T-helper 9 cell (primary cell): ENCODE results near the gene MGST3.
"Not testable (repeated sequence)": the region's sequence is repeated elsewhere in the genome, so short reads cannot be mapped to it uniquely, and the experiment has no call there.

Source experiments
- DNase-seq: peaks from one replicate; pipeline ENCODE4 v3.0.0-alpha.2; 2020

The MGST3 gene

DNA sequence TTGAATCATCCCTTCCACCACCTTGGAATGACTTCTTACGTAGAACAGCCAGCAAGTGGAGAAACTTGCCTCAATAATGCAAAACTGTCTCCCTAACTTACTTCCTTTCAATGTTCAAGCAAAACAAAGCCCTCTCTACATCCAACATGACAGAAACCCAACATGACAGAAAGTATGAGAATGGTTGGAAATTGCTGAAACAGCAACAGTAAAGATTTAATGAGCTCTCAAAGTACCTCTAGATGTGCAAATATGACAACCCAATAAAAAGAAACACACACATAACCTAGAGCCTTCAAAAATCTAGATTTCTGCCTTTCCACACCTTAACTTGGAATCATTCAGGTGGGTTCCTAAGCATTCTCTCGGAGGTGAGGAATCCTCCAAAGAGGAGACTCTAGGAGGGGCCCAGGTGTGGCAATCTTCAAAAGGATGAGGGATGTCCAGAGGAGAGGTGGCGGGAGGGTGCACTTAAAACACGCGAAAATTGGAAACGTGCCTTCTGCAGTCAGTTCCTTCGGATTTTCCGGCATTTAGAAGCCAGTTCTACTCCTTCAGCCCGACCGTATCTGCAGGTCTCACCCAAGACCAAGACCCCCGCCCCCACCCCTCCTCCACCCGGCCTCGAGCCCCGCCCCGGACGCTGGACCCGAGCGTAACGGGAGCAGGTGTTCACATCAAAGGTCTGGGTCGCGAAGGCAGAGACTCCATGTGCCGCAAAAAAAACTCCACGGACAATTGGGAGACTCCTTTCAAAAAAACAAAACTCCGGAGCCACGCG lies 996 bp upstream of the MGST3 start:
- DNase-seq: no peak

DNA sequence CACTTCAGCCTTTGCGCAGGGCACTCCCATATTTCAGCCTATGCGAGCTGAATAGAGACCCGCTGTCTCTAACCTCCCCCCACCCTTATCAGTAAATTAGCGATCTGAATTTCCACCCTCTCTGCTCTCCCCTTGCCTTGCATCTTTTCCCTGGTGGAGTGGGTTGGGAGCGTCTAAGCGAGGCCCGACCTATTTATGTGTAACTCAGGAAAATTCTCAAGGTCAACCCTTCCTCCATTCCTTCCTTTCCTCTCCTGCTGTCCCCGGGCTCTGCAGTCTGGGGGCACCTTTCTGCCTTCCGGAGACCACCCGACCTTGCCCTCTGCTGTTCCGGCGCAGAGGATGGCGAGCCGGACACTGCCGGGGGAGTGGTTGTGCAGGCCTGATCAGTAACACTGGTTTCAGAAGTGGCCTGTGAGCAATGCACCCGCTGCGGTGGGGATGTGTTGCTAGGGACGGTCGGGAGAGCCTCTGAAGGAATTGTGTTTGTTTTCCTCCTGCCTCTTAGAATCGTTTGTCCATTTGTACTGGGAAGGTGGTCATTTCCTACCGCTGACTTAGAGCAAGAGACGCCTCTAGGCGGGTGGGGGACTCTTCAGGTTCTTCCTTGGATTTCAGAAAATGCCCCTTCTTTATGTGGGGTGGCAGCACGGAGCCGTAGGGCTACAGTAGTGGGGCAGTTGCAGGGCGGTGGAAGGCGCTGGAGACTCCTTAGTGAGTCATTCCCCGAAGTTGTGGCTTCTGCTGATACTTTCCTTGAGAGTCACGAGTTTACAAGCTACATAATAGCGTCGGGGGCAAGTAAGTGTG lies 513 bp downstream of the MGST3 start:
- DNase-seq: peak; percentile 12

DNA sequence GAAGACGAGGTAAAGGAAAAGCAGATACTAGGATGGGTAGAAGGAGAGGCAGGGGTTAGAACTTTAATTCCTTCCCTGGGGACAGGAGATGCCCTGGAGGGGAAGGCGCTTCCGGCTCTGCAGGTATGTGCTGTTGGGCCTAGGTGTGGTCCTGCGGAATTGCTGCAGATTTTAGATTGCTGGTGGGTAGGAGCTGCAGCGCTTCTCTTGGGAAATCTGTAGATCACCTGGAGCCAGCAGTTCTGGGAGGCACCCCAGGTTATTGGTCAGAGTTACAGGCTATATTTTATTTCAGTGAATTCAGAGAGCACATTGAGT lies 1.1 kb downstream of the MGST3 start:
- no peak for DNase-seq

- no peak for DNase-seq
Measured at GRCh38 chr1:165632491-165632890, 1.5 kb downstream of the MGST3 start.

DNA sequence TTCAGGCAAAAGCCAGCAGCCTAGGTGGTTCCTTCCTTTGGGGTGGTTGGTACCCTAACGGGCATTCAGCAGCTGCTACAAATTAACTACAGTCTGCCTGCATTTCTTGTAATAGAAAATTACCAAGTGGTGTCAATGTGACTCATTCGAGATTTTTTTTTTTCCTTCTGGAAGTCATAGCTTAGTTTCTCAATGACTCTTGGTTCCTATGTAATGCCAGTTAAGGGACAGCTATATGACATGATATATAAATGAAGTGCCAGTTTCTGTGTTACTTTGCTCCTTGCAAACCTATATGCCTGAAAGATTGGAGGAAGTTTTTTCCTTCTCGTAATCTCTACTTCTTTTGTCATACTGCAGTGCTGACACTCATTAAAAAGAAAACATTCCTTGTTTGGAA lies 2.6 kb downstream of the MGST3 start:
- DNase-seq: no peak

DNA sequence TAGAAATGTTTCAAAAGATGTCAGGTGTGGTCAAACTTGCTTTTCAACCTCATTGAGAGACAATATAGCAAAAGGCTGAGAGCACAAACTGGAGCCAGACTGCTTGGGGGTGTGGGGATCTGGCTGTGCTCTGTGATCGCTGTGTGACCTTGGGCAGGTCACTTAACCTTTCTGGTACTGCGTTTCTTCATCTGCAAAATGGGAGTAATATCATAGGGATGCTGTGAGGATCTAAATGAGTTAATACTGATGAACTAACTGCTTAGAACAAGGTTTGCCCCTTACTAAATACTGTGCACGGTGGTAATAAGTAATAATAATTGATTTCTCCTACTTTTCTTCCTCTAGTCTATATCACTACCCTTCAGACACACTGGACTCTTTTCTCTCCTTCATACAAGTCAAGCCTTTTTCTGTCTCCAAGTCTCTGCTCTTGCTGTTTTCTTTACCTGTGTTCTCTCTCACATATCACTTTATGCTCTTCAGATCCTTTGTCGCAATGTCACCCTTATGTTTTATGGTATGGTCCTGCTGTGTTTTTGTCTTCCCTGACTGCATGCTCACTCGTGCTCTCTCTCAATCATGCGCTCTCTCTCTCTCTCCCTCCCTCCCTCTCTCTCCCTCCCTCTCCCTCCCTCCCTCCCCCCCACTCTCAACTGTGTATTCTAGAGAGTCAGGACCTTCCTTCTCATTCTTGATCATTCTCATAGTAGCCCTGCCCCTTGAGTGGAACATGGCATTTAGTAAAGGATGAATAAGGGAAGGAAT lies 3.3 kb downstream of the MGST3 start:
- no peak for DNase-seq

- DNase-seq: no peak
Measured at GRCh38 chr1:165635329-165635728, 4.3 kb downstream of the MGST3 start.

GRCh38 chr1:165635823-165636222 lies 4.8 kb downstream of the MGST3 start:
- no peak for DNase-seq

GRCh38 chr1:165637427-165637826 lies 6.4 kb downstream of the MGST3 start:
- no peak for DNase-seq

DNA sequence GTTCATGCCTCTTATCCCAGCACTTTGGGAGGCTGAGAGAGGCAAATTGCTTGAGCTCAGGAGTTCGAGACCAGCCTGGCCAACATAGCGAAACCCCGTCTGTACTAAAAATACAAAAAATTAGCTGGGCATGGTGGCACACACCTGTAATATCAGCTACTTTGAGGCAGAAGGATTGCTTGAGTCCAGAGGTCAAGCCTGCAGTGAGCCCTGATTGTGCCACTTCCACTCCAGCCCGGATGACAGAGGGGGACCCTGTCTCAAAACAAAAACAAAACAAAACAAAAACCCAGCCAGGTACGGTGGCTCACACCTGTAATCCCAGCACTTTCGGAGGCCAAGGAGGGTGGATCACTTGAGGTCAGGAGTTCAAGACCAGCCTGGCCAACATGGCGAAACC lies 7.2 kb downstream of the MGST3 start:
- DNase-seq: not testable (repeated sequence)

- DNase-seq: no peak
Measured at GRCh38 chr1:165639821-165640623, 9.0 kb downstream of the MGST3 start.

DNA sequence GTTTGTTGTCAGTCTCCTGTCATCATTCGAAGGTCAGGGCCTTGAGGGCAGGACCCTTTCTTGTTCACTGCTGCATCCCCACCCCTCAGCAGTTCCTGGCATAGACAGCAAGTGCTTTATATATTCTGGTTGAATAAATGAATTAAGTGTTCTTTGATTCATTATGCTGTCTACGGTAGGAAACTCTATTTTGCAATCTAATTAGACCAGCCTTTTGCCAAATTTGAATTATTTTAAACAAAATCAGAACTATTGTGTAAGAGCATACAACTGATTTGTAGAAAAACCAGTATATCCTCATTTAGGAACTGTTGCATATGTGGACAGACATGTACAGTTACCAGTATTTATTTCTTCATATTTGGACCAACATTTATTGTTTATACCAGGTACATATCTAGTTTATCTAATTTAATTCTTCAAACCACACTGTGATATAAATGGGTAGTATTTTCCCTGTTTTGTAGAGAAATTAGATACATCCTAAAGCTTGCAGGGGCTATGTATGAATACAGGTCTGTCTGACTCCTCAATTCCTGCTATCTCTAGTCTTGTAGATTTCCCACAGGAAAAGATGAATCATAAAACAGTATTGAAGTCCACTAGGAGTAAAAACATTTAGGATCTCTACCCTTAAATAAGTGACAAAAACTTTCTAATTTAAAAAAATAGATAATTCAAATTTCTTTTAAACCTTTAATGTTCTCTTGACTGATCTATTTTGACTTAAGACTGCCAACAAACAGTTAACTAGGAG lies 10.4 kb downstream of the MGST3 start:
- DNase-seq: no peak

GRCh38 chr1:165644064-165644735 lies 13.2 kb downstream of the MGST3 start:
- no peak for DNase-seq

DNA sequence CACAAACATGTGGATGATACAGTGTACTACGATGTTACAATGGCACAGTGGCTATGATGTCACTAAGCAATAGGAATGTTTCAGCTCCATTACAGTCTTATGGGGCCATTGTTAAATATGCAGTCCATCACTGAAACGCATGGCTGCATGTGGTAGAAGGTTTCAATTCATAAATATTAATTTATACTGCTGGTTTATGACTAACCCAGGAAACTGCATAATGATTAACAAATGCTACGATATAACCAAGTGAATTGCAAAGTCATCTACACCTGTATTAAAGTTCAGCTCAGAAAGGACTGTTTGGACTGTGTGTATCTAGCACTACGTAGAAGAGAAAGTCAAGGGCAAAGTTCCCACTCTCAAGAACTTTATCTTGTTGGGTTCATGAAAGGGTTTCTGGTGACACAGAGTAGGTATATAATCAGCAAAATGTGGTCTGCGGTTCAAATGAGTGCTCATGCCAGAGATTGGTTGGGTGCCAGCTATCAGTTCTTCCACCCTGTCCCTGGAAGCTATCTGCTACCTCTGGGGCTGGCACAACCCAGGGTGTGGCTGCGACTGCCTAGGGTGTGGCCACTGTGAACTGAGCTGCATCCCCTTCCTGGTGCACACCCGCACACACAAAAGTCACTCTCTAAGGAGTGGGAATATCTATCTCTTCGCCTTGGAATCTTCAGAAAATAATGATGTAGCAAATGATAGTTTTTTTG lies 14.8 kb downstream of the MGST3 start:
- DNase-seq: no peak

- no peak for DNase-seq
Measured at GRCh38 chr1:165647517-165647916, 16.5 kb downstream of the MGST3 start.

GRCh38 chr1:165647970-165648369 lies 16.9 kb downstream of the MGST3 start:
- DNase-seq: no peak

DNA sequence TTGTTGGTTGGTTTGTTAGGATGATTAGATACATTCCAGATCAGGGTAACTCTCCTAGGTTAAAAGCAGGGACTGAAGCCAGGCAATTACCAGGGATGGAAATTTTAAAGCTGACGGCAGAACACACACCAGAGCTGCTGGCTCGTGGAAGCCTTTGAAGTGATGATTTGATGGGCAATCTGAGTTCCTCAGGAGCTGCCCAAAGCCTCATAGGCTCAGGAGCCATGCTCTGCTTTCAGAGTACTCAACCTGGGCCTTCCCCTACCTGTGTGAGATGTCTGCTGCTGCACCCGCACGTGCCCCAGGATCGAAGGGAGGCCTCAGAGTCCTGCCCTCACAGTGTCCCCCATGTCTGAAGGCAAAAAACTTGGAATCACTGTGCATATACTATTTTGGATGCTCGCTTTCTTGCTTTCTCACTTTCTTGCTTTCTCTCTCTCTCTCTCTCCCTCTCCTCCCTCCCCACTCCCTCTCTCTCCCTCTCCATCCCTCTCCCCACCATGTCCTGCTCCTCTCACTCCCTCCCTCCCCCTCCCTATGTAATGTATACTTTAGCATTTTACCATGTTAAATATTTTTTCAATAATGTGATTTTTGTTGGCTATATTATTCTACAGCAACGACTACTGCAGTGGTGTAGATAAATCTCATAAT lies 18.0 kb downstream of the MGST3 start:
- DNase-seq: no peak

DNA sequence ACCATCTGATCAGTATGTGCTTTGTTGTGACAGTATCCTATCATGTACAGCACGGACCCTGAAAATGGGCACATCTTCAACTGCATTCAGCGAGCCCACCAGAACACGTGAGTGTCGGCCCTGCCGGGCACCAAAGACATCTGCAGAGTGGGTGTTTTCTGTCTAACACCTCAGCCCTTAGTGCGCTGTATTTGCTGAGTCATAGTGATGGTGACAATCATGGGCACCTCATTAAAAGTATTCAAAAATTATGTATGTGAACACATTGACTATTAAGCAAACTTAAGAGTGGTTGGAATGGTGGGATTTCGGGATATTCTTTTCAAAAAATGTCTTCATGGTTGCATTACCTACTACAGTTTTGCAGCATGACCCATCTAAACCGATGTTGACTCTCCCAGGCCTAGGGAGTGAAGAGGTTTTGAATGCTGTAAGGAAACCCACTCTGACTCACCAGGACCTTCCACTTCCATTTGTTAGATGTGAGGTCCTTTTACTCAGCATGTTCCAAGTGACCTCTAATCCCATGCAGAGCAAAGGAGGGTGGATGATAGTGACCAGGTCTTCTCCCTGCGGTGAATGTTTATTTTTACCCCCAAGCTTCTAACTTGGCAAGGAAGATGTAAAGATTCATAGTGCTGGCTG lies 20.1 kb downstream of the MGST3 start:
- no peak for DNase-seq

DNA sequence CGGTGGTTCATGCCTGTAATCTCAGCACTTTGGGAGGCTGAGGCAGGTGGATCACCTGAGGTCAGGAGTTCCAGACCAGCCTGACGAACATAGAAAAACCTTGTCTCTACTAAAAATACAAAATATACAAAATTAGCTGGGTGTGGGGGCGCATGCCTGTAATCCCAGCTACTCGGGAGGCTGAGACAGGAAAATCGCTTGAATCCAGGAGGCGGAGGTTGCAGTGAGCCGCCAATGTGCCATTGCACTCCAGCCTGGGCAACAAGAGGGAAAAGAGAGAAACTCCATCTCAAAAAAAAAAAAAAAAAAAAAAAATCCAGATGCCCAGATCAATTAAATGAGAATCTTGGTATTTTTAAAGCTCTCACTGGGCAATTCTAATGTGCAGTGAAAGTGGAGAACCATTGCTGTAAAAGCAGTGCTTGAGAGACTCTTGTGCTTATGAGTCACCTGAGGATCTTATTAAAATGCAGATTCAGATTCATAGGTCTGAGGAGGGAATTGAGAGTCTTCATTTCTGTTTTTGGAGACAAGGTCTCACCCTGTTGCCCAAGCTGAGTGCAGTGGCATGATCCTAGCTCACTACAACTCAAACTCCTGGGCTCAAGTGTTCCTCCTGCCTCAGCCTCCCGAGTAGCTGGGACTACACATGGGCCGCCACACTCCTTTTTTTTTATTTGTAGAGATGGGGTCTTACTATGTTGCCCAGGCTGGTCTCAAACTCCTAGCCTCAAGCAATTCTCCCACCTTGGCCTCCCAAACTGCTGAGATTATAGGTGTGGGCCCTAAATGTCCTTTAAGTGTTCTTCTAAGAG lies 27.9 kb downstream of the MGST3 start:
- not testable (repeated sequence) for DNase-seq
